ENCODE results near the gene COL6A1. TPM values are rescaled to one million over a fixed set of nuclear protein-coding genes. Genes with fewer than 3 reads are reported as not detected.
A peak's percentile ranks its signal among the peaks of the same experiment; 100 is the strongest.

The COL6A1 gene
- total RNA-seq, 3 donors from 2014 or later = 45.0 to 663 (median 114) TPM

DNA sequence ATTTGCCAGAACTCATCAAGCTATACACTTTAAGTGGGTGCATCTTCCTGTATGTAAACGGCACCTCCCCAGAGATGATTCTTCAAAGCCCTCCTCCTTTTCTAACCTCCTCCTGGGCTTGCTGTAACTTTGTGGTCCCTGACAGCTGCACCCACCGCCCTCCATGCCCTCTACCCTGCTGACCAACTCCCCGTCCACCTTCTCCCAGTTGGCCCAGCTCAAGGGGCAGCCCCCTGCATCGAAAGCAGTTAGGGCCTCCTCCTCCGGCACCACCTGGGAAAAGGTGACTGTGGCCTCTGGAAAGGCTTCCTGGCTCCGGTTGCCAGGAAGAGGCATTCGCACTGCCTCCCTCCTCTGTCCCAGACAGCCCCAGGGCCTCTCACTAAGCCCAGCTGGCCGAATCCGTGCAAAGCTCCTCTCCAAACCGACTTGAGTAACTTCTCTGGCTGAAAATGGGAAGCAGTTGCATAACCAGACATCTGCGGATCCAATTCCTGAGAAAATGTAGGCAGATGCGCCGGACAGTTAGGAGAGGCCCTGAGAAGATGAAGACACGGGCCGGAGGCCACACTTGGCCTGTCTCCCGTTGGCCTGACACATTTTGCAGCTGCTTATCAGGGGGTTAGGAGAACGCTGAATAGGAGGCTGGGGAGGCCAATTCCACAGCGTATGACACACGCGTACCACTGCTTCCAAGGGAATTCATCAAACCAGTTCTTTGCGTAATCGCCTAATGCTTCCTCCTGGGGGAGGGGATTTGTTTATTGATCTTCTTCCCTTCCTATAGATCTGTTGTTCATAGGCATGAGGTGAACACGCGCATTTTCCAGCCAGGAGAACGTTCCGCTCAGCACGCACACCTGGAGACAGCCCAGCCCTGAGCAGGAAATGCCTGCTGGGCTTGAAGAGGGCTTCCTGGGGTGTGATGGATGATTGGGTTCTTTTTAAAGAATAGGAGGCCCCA is 67.6 kb downstream of the COL6A1 start:
- H3K36me3 ChIP-seq (ENCODE audit: low read depth) = no peaks in the 10 kb centered on the region
- H3K9me3 ChIP-seq = no peaks in the 10 kb centered on the region
- no peak overlapping the region for H3K4me3 ChIP-seq
- peak in 2 of 3 donors; percentile 60 to 64 for DNase-seq
- intact Hi-C loops (cut with DNase I, micrococcal nuclease) = no loop called here
- no peaks in the 10 kb centered on the region for H3K4me1 ChIP-seq (ENCODE audit: low read depth)
- ATAC-seq = peak; percentile 82
- TF ChIP-seq CTCF (IDR thresholded peaks at IDR 0.05) = no peak

- intact Hi-C loops (cut with DNase I, micrococcal nuclease) = no loop called here
- TF ChIP-seq CTCF (IDR thresholded peaks at IDR 0.05) = no peak
- no peak overlapping the region for H3K4me3 ChIP-seq
- no peaks in the 10 kb centered on the region for H3K36me3 ChIP-seq (ENCODE audit: low read depth)
- ATAC-seq = no peak
- H3K4me1 ChIP-seq (ENCODE audit: low read depth) = no peaks in the 10 kb centered on the region
- no peaks in the 10 kb centered on the region for H3K9me3 ChIP-seq
- DNase-seq = peak in 1 of 3 donors; percentile 1
Measured at GRCh38 chr21:46049890-46050667, 68.5 kb downstream of the COL6A1 start.

DNA sequence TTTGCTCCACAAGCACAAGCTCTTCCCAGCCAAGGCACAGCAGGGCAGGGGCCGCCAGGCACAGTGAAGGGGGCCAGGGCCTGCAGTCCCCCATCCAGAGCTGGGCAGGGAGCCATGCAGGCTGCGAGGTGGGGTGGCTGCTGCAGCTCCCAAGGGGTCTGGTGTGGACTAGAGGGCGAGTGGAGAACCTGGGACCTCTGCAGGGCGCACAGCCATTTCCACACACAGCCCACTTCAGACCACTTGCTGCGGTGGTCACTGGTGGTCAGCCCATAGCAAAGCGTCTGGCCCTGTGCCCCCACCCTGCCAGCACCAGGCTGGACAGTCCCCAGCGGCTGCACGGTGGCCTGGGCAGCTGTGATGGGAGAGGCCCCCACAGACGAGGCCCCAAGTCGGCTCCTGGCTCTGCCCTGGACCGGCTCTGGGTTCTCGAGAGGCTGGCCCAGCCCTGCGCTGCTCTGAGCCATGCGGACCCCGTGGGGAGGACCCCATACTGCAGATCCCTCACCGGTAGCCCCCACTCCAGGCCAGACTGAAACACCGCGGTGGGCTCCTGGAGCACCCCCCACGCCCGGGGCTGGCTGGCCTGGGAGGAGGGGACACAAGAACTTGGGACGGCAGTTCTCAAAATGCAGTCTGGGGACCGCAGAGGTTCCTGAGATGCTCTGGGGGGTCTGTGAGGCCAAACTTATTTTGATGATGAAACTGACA is 69.3 kb downstream of the COL6A1 start:
- Histone ChIP-seq H3K4me1 (ENCODE audit: low read depth) (no peaks in the 10 kb centered on the region), H3K36me3 (ENCODE audit: low read depth) (no peaks in the 10 kb centered on the region), H3K9me3 (no peaks in the 10 kb centered on the region), H3K4me3 (no peak overlapping the region)
- no peak for ATAC-seq
- no peak for TF ChIP-seq CTCF (IDR thresholded peaks at IDR 0.05)
- intact Hi-C loops (cut with DNase I, micrococcal nuclease) = no loop called here
- peak in 1 of 3 donors; percentile 0 for DNase-seq

DNA sequence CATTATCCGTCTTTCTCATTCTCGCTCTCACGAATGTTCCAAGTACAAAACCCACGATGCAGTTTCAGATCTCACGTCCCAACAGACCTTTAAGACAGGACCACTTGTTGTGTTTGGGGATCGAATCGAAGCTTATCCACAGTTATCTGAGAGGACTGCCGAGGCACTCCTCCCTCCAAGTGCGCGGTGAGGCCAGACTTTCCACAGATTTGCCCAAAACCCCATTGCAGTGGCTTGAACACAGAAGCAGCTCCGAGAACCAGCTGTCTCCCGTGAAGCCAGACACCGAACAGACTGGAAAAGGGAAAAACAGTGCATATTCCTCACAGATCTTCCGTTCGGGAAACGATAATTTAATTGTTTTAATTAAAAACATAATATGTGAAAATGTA is 69.8 kb downstream of the COL6A1 start:
- Histone ChIP-seq H3K9me3 (no peaks in the 10 kb centered on the region), H3K4me3 (no peak overlapping the region), H3K36me3 (ENCODE audit: low read depth) (no peaks in the 10 kb centered on the region), H3K4me1 (ENCODE audit: low read depth) (no peaks in the 10 kb centered on the region)
- no peak for TF ChIP-seq CTCF (IDR thresholded peaks at IDR 0.05)
- no peak for ATAC-seq
- DNase-seq = no peak
- intact Hi-C loops (cut with DNase I, micrococcal nuclease) = no loop called here

DNA sequence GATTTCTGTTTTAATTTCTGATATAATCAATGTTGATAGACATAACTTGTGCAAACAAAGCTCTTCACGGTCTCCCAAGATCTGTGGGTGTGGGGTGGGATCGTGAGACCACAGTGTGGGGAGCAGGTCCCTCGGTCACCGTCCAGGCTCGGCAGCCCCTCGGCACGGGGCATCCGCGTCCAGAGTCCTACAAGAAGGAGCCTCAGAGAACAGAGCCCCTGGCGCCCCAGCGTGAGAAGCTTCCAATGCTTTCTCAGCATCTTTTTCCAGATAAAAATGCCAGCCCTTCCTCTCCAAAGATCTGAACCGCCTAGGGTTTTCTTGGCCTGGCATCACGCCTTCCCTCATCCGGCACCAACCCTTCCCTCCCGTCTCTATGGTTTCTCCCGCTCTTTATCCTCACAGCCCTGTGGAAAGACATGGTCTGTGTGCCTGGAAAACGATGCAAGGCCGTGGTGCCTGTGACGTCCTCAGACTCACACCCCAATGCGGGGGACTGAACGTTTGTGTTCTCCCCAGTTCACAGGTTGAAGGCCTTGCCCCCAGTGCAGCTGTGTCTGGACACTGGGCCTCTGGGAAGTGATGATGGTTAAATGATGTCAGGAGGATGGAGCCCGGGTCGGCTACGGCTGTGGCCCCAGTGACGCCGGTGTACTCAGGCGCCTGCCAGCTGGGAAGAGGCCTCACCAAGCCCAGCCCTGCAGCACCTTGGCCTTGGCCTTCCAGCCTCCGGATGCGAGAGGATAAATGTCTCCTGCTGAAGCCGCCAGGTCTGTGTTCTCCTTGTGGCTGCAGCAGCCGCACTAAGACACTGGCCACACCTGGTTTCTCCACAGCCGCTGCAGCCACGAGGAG is 70.5 kb downstream of the COL6A1 start:
- no peak for ATAC-seq
- no peaks in the 10 kb centered on the region for H3K4me1 ChIP-seq (ENCODE audit: low read depth)

More for the DNA sequence above, 70.5 kb downstream of the COL6A1 start:
- Histone ChIP-seq H3K9me3 (no peaks in the 10 kb centered on the region), H3K4me3 (no peak overlapping the region), H3K36me3 (ENCODE audit: low read depth) (no peaks in the 10 kb centered on the region)
- intact Hi-C loops (cut with DNase I, micrococcal nuclease) = no loop called here
- no peak for TF ChIP-seq CTCF (IDR thresholded peaks at IDR 0.05)
- no peak for DNase-seq
